H9 (cell line): ENCODE data around the gene CACNB2. TPM values are rescaled to one million over a fixed set of nuclear protein-coding genes. Genes with fewer than 3 reads are reported as not detected.

Experiments
- DNase-seq: peaks from one replicate; pipeline ENCODE4 v3.0.0-alpha.2; 2017
- H2AFZ ChIP-seq: one replicate; pipeline ENCODE4 v1.6.1; 2013; ENCODE audit warnings: mild to moderate bottlenecking, low read length, control low read depth, moderate library complexity
- H2AK5ac ChIP-seq: 2 replicates; pipeline ENCODE4 v1.6.1; 2013; ENCODE audit warnings: low read length, control low read depth, mixed read lengths; ENCODE audit not compliant: insufficient read length
- H2BK120ac ChIP-seq: one replicate; pipeline ENCODE4 v1.6.1; 2013; ENCODE audit warnings: low read depth, mild to moderate bottlenecking, low read length, control low read depth, inconsistent platforms; ENCODE audit not compliant: poor library complexity, severe bottlenecking
- H2BK12ac ChIP-seq: 2 replicates; pipeline ENCODE4 v1.6.1; 2013; ENCODE audit warnings: low read length, control low read depth, mixed read lengths, low read depth; ENCODE audit not compliant: insufficient read length
- H2BK15ac ChIP-seq: 2 replicates; pipeline ENCODE4 v1.6.1; 2013; ENCODE audit warnings: low read depth, low read length, control low read depth
- H2BK20ac ChIP-seq: one replicate; pipeline ENCODE4 v1.6.1; 2013; ENCODE audit warnings: low read depth, mild to moderate bottlenecking, low read length, control low read depth, inconsistent platforms; ENCODE audit not compliant: poor library complexity, severe bottlenecking
- H2BK5ac ChIP-seq: 2 replicates; pipeline ENCODE4 v1.6.1; 2013; ENCODE audit warnings: low read length, control low read depth, mixed read lengths; ENCODE audit not compliant: insufficient read length
- H3K14ac ChIP-seq: 2 replicates; pipeline ENCODE4 v1.6.1; 2013; ENCODE audit warnings: low read length, control low read depth; ENCODE audit not compliant: insufficient read depth
- H3K18ac ChIP-seq: 2 replicates; pipeline ENCODE4 v1.6.1; 2013; ENCODE audit warnings: low read depth, mild to moderate bottlenecking, mixed read lengths, low read length, control low read depth; ENCODE audit not compliant: insufficient read length
- H3K23ac ChIP-seq: 2 replicates; pipeline ENCODE4 v1.6.1; 2013; ENCODE audit warnings: low read length, control low read depth, mixed read lengths, low read depth; ENCODE audit not compliant: insufficient read length
- H3K23me2 ChIP-seq: 2 replicates; pipeline ENCODE4 v1.6.1; 2013; ENCODE audit warnings: low read depth, mild to moderate bottlenecking, mixed read lengths, low read length, control low read depth; ENCODE audit not compliant: insufficient read length, poor library complexity, severe bottlenecking
- H3K27ac ChIP-seq: 2 replicates; pipeline ENCODE4 v1.5.1; 2013; ENCODE audit warnings: low read length, control low read depth, mixed read lengths, low read depth; ENCODE audit not compliant: insufficient read length
- H3K27me3 ChIP-seq: 2 replicates; pipeline ENCODE4 v1.6.1; 2013; ENCODE audit warnings: low read length, control low read depth, inconsistent platforms; ENCODE audit not compliant: insufficient read depth
- H3K4ac ChIP-seq: 2 replicates; pipeline ENCODE4 v1.6.1; 2013; ENCODE audit warnings: low read depth, mild to moderate bottlenecking, control low read depth, inconsistent platforms, low read length, moderate library complexity
- H3K4me1 ChIP-seq: 2 replicates; pipeline ENCODE4 v1.6.1; 2013; ENCODE audit warnings: low read length, control low read depth, inconsistent platforms; ENCODE audit not compliant: insufficient read depth
- H3K4me2 ChIP-seq: 2 replicates; pipeline ENCODE4 v1.6.1; 2013; ENCODE audit warnings: low read length, control low read depth, mixed read lengths; ENCODE audit not compliant: insufficient read length, insufficient read depth
- H3K56ac ChIP-seq: 2 replicates; pipeline ENCODE4 v1.6.1; 2013; ENCODE audit warnings: low read depth, mild to moderate bottlenecking, mixed read lengths, low read length, control low read depth; ENCODE audit not compliant: insufficient read length
- H3K79me1 ChIP-seq: 2 replicates; pipeline ENCODE4 v1.6.1; 2013; ENCODE audit warnings: low read depth, mild to moderate bottlenecking, moderate library complexity, low read length, control low read depth, inconsistent platforms; ENCODE audit not compliant: insufficient read depth, poor library complexity, severe bottlenecking
- H3K79me2 ChIP-seq: 2 replicates; pipeline ENCODE4 v1.6.1; 2013; ENCODE audit warnings: low read length, control low read depth, inconsistent platforms; ENCODE audit not compliant: insufficient read depth
- H3K9ac ChIP-seq: 2 replicates; pipeline ENCODE4 v1.6.1; 2013; ENCODE audit warnings: low read length, control low read depth, mixed read lengths; ENCODE audit not compliant: insufficient read length; ENCODE audit errors: extremely low read depth
- H3K9me3 ChIP-seq: one replicate; pipeline ENCODE4 v1.6.1; 2013; ENCODE audit warnings: low read depth, low read length, inconsistent platforms; ENCODE audit not compliant: control insufficient read depth
- H3T11ph ChIP-seq: one replicate; pipeline ENCODE4 v1.6.1; 2013; ENCODE audit warnings: mild to moderate bottlenecking, low read length, control low read depth, inconsistent platforms
- H4K20me1 ChIP-seq: one replicate; pipeline ENCODE4 v1.6.1; 2013; ENCODE audit not compliant: control insufficient read depth, insufficient read length, insufficient read depth
- H4K5ac ChIP-seq: 2 replicates; pipeline ENCODE4 v1.6.1; 2013; ENCODE audit warnings: low read depth, mild to moderate bottlenecking, mixed read lengths, low read length, control low read depth; ENCODE audit not compliant: insufficient read length
- H4K8ac ChIP-seq: replicated peaks from 2 replicates; pipeline ENCODE4 v1.6.1; 2013; ENCODE audit warnings: low read length, control low read depth, mixed read lengths, low read depth; ENCODE audit not compliant: insufficient read length
- H4K91ac ChIP-seq: 2 replicates; pipeline ENCODE4 v1.6.1; 2013; ENCODE audit warnings: low read depth, mild to moderate bottlenecking, moderate library complexity, mixed read lengths, low read length, control low read depth; ENCODE audit not compliant: insufficient read length
- H3K27ac Mint-ChIP-seq, 3 experiments: 2 replicates in 2 of 3; 3 replicates in 1 of 3; pipeline ENCODE4 v1.8.0; 2020 to 2021; ENCODE audit warnings: mixed read lengths in 3 of 3, mild to moderate bottlenecking in 1 of 3, moderate library complexity in 1 of 3
- H3K27me3 Mint-ChIP-seq: 2 replicates; pipeline ENCODE4 v1.8.0; 2021; ENCODE audit warnings: low read depth, mild to moderate bottlenecking, moderate library complexity, mixed read lengths
- H3K36me3 Mint-ChIP-seq, 3 experiments: 2 replicates in 2 of 3; 3 replicates in 1 of 3; pipeline ENCODE4 v1.8.0; 2020 to 2021; ENCODE audit warnings: low read depth in 3 of 3, mixed read lengths in 3 of 3; ENCODE audit not compliant: insufficient read depth in 1 of 3
- H3K4me1 Mint-ChIP-seq, 2 experiments: 2 replicates each; pipeline ENCODE4 v1.8.0; 2020; ENCODE audit warnings: mixed read lengths in 2 of 2
- H3K4me3 Mint-ChIP-seq, 2 experiments: 2 replicates in 1 of 2; 3 replicates in 1 of 2; pipeline ENCODE4 v1.8.0; 2020 to 2021; ENCODE audit warnings: mild to moderate bottlenecking in 2 of 2, mixed read lengths in 2 of 2, moderate library complexity in 1 of 2
- H3K9me3 Mint-ChIP-seq, 2 experiments: 2 replicates in 1 of 2; 3 replicates in 1 of 2; pipeline ENCODE4 v1.8.0; 2020; ENCODE audit warnings: mild to moderate bottlenecking in 2 of 2, mixed read lengths in 2 of 2, moderate library complexity in 1 of 2
- WGBS: extraction: QIAGEN DNeasy Blood & Tissue Kit; methylation state at CpG from one replicate; pipeline ENCODE4 v1.1.7; 2013; ENCODE audit warnings: missing lambda C conversion rate, low lambda C conversion rate, mixed read lengths; ENCODE audit not compliant: insufficient read length; ENCODE audit errors: extremely low coverage; 5-methylcytosine and 5-hydroxymethylcytosine counted together
- total RNA-seq: library from RNA; stranded (reverse); gene quantifications from 2 replicates; pipeline ENCODE4 v1.2.1, GENCODE V29; 2021
- TF ChIP-seq, protein P1 (sequence below): fragments of 200-600 bp; sonication (generic); conservative IDR thresholded peaks from 3 replicates; pipeline ENCODE4 v1.8.0; 2021; ENCODE audit warnings: antibody characterized with exemption, mild to moderate bottlenecking

CACNB2 gene
- total RNA-seq, 1 experiment from 2014 or later = 2.6 TPM

DNA sequence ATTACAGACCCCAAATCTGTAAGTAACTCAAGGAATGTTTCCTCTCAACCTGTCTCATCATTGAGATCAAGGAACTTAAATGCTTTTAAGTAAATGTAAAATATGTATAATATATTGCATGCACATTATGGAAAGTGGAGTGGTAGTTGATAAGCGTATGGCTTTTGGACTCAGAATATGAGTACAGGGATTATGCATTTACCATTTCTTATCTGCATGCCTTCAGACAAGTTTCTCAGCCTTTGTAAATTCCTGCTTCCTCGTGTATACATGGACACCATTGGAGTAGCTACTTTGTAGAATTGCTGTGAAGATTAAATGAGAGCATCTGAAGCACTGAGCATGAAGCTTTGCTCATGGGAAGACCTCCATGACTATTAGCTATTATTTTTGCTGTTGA lies 70.5 kb downstream of the CACNB2 start:
- no peaks in the 10 kb centered on the region for H3K27me3 Mint-ChIP-seq
- Histone ChIP-seq H2BK5ac (no peak overlapping the region), H3K27me3 (no peaks in the 10 kb centered on the region), H3K4me1 (no peaks in the 10 kb centered on the region), H2AFZ (no peak overlapping the region), H3K27ac (no peak overlapping the region), H2BK15ac (no peak overlapping the region), H4K8ac (no peak overlapping the region), H3T11ph (no peak overlapping the region), H3K4ac (no peak overlapping the region), H3K4me2 (no peak overlapping the region), H3K18ac (no peak overlapping the region), H3K79me2 (no peaks in the 10 kb centered on the region), H2AK5ac (no peak overlapping the region), H3K79me1 (no peaks in the 10 kb centered on the region), H3K23ac (no peak overlapping the region), H2BK120ac (no peak overlapping the region), H4K20me1 (no peaks in the 10 kb centered on the region), H3K56ac (no peak overlapping the region), H2BK12ac (no peak overlapping the region), H3K9ac (no peak overlapping the region), H2BK20ac (no peak overlapping the region), H4K91ac (no peak overlapping the region), H3K14ac (no peak overlapping the region), H3K23me2 (no peaks in the 10 kb centered on the region), H3K9me3 (no peaks in the 10 kb centered on the region), H4K5ac (no peak overlapping the region)
- no peaks in the 10 kb centered on the region for H3K36me3 Mint-ChIP-seq
- no peaks in the 10 kb centered on the region for H3K9me3 Mint-ChIP-seq
- no peak for DNase-seq
- peaks cover 3 to 8% of the 10 kb centered on the region in 2 experiments; a peak in 3 of 4 replicates for H3K4me1 Mint-ChIP-seq
- 0 out of 7 replicates have a peak overlapping the region, but pooled peaks of 1 of the 3 experiments have one; percentile 0 for H3K27ac Mint-ChIP-seq
- TF ChIP-seq, protein P1, sequence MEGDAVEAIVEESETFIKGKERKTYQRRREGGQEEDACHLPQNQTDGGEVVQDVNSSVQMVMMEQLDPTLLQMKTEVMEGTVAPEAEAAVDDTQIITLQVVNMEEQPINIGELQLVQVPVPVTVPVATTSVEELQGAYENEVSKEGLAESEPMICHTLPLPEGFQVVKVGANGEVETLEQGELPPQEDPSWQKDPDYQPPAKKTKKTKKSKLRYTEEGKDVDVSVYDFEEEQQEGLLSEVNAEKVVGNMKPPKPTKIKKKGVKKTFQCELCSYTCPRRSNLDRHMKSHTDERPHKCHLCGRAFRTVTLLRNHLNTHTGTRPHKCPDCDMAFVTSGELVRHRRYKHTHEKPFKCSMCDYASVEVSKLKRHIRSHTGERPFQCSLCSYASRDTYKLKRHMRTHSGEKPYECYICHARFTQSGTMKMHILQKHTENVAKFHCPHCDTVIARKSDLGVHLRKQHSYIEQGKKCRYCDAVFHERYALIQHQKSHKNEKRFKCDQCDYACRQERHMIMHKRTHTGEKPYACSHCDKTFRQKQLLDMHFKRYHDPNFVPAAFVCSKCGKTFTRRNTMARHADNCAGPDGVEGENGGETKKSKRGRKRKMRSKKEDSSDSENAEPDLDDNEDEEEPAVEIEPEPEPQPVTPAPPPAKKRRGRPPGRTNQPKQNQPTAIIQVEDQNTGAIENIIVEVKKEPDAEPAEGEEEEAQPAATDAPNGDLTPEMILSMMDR = no peak
- WGBS = no CpG with 5 or more reads among the region's 2 CpGs
- H3K4me3 Mint-ChIP-seq = no peak overlapping the region
